NCI-H1417 treated with DMSO at 0.1 percent for 48 hours (cell line): ENCODE data around the gene TRHDE.

ENCODE experiments used
- DNase-seq: peaks from one replicate; lab custom pipeline; 2025; lab: John Stamatoyannopoulos, UW

Gene TRHDE

DNA sequence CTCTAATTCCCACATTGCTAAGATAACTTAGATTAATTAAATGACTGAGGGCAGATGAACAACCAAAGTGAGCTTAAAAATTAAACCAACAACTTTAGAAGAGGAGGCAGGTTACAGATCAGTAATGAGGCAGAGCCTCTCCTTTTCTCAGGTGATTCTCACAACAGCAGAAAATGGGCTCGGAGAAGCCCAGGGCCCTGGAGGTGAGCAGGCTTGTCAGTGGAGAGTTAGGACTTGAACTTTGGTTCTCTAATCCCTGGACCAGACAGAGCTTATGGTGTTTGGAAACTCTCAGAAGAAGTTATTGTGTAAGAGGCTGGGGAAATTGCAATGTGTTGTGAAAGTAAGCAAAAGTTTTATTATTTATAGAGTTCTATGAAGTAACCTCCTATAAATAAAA lies 2.8 kb downstream of the TRHDE start:
- DNase-seq = no peak

DNA sequence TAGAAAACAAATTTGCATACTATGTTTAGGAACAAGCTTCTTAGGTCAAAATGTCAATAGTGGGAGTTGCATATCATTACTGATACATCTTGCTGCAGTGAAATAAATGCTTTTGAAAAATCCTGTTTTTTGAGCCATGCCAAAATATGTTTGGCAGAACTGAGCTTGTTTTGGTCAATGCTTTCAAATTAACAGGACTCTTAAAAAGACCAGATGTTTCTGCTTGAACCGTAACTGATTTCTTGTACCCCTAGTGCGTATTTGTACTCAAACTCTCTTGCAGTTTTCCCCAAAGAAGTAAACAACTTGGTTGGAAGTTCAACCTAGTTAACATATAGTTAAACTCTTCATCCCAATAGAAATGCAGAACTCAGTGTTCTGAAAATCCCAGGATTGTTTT lies 3.4 kb downstream of the TRHDE start:
- DNase-seq = no peak

DNA sequence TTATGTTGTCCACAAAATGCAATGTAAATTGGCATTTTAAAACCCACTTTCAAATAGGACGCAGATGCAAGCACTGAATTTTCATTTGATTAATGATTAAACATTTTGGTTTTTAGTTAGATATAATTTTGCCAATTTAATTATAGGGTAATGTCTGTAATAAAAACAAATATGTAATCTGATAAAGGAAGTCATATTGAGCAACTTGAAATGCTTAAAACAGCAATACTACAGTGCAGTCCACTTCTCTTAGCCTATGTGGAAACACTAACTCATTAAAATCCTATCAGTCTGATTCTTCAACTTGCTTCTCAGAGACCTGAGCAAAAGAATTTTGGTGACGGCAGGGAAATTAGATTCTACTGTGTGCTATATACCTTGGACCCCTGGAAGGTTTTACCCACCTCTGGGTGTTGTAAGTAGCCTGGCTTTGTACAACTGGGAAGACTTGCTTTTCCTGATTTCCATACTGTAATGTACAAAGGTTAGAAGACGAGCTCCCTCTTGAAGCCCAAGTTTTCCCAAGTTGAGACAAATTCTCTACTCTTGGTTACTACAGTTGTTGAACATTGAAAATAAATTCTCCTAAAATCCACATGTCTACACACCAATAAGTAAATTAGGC lies 4.1 kb downstream of the TRHDE start:
- DNase-seq = no peak

GRCh38 chr12:72277415-72277814 lies 5.2 kb downstream of the TRHDE start:
- no peak for DNase-seq

DNA sequence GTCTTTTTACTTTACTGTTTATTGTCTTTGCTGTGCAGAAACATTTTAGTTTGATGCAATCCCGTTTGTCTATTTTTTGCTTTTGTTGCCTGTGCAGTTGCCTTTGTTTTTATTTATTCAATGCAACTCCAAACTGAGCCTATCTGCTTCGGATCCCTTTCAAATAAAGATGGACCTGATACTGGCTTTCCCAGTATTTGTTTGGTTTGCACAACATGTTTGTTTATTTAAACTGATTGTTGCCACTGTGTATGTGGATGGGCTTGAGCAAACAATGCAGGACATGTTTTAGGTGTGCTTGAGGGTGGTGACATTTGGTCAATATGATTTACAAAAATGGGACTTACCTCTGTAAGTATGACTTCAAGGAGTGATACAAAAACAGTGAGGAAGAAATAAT lies 6.7 kb downstream of the TRHDE start:
- no peak for DNase-seq

GRCh38 chr12:72281126-72281525 lies 9.0 kb downstream of the TRHDE start:
- no peak for DNase-seq

DNA sequence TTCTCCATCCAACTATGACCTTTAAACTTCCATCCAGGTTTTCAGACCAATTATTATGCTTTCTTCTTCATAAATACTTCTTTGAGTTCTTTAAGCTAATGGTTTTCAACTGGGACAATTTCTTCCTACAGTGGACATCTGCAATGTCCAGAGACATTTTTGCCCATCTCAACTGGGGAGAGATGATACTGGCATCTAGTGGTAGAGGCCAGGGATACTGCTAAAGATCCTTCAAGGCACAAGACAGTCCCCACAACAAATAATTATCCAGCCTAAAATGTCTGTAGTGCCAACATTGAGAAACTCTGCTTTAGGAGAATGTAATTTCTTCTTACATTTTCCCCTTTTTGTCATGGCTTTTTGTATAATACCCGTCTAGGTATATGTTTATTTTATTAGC lies 10.6 kb downstream of the TRHDE start:
- no peak for DNase-seq

DNA sequence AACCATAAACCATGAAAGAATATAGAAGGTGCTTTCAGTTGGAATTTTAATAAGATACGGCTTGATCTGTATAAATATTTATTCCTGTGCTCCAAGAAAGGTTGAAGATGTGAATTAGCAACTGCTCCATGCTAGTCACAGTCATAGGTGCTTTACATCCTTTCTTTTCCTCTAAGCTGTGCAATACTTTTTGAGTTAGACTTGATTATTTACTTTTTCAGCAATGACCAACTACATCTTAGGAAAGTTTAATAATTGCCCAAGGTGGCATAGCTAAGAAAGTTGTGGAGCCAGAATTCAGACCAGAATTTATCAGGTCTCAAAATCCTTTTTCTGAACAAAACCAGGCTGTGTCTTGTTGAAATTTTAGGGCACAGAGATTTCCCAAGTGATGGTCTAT lies 13.7 kb downstream of the TRHDE start:
- DNase-seq = no peak

GRCh38 chr12:72286526-72286925 lies 14.4 kb downstream of the TRHDE start:
- no peak for DNase-seq

DNA sequence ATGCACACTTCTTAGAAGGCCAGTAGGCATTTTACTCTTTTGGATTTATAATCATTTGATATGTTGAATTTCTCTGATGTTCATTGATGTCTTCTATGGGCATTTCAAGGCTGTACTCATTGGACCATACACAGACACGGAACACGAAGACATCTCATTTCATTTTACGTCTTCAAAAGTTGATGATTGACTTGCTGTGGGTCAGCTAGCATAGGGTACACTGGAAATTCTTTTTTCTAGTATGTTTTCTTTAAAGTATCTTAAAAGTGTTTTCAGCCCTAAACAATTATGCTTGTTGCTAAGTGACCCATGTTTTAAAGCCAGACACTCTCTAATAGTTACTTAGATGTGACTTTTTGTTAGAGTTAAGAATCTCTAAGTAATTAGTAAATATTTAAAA lies 16.3 kb downstream of the TRHDE start:
- no peak for DNase-seq

DNA sequence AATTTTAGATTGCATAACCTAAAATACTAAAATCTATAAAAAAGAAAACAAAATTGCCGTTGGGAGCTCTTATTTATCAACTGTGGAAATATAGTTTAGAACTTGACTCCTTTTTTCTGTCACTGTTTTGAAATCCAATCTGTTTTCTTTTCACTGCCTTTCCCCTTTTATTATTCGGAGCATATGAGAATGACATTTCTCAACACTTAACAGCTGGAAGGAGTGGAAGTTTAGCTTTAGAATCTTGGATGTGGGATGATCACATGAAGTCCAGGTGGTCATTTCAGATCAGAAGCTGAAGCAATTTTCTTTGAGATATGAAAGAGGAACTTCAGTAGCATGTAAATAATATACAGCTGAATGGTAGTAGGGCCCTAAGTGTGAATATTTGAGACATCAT lies 16.7 kb downstream of the TRHDE start:
- no peak for DNase-seq

- no peak for DNase-seq
Measured at GRCh38 chr12:72289633-72290032, 17.5 kb downstream of the TRHDE start.

DNA sequence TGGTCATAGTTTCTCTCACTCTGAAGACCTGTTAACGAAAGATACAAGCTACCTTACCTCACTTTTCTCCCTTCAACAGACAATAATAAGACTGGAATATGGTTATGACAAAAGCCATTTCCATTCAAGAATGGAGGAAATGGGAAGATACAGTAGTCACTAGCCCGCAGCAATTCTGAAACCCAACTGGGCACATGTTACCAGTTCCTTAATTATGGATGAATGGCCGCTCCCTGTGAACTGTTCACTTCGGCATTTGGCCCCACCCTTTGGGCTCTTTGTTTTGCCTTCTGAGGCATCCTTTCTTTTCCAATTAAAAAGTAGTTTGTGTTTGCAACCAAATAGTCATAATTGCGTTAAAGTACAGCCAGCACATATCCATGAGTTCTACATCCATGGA lies 19.0 kb downstream of the TRHDE start:
- no peak for DNase-seq

DNA sequence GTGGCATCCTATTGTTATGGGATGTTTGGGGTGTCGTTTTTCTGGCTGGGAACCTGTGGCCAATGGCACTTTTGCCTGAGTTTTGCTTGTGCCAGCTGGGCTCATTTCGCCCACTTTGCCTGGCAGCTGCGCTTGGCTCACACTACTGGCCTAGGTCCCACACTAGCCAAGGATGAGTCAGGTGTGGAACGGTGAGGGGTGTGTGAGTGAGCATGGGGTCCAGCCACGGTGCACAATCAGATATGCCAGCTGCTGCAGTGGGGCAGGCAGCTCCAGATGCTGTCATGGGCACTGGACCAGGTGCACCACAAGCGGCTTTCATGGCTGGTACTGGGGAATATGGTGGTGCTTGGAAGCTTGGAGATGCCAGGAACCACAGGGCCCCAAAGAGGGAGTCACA lies 21.5 kb downstream of the TRHDE start:
- no peak for DNase-seq

GRCh38 chr12:72295101-72295500 lies 22.9 kb downstream of the TRHDE start:
- DNase-seq = no peak

- DNase-seq = no peak
Measured at GRCh38 chr12:72295744-72296143, 23.6 kb downstream of the TRHDE start.

- no peak for DNase-seq
Measured at GRCh38 chr12:72296389-72296788, 24.2 kb downstream of the TRHDE start.

DNA sequence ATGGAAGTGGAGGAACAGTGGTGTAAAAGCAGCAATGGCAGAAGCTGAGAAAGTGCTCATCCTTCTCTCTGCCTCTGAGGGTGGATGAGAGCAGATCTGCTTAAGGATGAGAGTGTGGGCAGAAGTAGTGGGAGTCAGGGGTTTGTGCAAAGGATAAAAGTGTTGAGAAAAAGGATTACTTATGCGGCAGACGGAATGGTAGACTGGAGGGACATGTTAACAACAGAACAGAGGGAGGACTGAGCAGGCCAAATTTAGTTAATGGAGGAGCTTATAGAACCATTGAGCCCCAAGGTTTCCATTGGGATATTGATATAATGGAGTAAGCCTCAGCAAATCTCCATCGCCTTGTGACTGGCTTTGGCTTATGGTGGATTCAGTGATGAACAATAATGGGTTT lies 25.5 kb downstream of the TRHDE start:
- DNase-seq = no peak

DNA sequence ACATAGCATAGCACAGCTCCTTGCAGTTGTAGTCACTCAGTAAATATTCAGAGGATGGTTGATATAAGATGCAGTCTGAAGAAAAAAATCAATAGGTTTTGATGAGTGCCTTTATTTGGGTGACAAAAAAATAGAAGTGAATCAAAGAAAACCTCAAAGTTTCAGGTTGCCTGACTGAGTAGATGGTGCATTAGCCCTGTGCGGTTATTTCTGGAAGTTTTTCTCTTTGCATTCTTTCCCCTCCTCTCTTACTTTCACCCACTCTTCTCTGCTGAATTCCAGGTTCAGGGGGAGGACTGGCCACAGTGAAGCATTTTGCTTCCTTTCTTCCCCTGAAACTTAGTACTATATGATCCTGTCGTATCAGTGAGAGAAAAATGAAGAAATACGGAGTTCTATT lies 28.6 kb downstream of the TRHDE start:
- no peak for DNase-seq

DNA sequence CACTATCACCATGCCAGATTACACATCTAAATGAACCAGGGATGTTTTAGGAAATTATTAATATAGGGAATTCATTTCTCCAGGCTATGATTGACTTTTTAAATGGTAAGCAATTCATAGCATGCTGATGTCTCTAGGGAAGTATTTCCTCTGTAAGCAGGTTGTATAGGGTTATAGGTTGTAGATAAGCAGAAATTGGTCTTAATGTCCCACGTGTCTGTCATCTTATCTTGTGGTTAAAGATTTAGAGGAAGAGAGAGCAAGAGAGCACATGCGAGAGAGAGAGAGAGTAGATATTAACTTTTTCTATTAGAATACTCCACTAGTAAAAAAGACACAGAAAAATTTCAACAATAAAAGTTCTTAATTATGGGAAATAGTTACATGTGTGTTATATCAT lies 32.6 kb downstream of the TRHDE start:
- no peak for DNase-seq

DNA sequence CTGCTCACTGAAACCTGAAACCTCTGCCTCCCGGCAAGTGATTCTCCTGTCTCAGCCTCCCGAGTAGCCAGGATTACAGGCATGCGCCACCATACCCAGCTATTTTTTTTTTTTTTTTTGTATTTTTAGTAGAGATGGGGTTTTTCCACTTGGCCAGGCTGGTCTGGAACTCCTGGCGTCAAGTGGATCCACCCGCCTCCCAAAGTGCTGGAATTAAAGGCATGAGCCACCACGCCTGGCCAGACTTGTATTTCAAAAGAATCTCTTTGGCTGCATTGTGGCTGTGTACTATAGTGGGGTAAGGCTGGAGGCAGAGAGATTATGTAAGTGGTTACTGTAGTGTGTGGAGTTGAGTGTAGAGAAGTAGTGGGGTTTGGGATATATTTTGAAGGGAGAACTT lies 35.1 kb downstream of the TRHDE start:
- DNase-seq = no peak

DNA sequence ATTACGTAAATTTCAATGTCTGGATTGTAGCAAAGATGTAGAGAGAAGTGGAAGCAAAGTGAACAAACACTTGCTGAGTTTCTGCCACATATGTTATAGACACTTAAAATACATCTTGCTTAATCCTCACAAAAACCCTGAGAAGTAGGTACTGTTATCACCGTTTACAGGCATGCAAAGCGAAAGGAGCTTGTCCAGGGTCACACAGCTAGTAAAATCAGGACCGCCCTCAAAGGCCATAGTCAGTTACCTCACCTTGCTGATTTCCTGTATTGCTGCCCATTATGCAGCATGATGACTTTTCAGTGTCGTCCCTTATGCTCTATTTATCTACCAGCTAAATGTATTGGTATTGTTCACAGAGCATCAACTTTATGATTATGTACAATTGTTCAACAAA lies 39.8 kb downstream of the TRHDE start:
- DNase-seq = no peak

DNA sequence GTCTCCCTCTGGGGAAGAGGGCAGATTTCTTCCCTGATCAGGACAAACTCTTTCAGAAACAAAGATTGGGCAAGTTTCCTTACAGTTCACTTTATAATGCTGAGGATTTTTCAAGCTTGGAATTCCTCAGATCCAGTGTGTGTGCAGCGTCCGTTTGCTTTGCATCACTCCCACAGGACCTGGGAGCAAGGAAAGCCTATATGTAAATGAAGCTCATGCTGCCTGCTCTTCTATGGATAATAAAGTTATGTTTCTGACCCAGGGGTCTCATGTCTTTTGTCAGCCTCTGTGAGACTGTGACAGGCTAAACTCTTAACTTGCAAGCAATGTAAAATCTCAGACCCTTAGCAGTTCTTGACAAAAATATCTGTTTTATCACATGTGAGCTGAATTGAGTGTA lies 41.6 kb downstream of the TRHDE start:
- DNase-seq = no peak

GRCh38 chr12:72315858-72316257 lies 43.7 kb downstream of the TRHDE start:
- DNase-seq = no peak

DNA sequence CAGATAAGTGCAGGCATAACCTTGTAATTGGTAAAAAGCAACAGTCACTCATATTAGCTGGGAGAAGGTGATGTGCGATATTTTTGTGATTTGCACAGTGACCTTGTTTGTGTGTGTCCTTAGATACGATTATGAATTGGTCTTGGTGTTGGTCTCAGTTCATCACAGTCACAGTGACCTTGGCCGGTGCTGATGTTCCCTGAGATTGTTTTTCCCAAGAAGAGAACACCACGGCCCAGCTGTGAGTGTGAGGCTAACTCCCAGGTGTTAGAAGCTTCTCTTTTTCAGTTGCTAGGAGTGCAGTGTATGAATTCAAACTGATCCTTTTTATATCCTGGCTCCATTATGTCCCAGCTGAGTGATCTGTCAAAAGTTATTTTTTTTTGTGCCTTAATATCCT lies 46.2 kb downstream of the TRHDE start:
- no peak for DNase-seq
